Neuronal stem cell (in vitro differentiated cells): ENCODE data around the gene PSAPL1.
A peak's percentile ranks its signal among the peaks of the same experiment; 100 is the strongest.

Experiments used
- DNase-seq: peaks from one replicate; pipeline ENCODE4 v3.0.0-alpha.2; 2013; ENCODE audit warnings: low spot score
- H2AFZ ChIP-seq: one replicate; pipeline ENCODE4 v1.6.1; 2013; ENCODE audit warnings: mild to moderate bottlenecking, low read length, inconsistent platforms
- H2AK5ac ChIP-seq: 2 replicates; pipeline ENCODE4 v1.6.1; 2013; ENCODE audit warnings: low read depth, mild to moderate bottlenecking, inconsistent platforms, low read length, moderate library complexity, mixed read lengths
- H2BK120ac ChIP-seq: 2 replicates; pipeline ENCODE4 v1.6.1; 2013; ENCODE audit warnings: low read depth, mild to moderate bottlenecking, inconsistent platforms, low read length, moderate library complexity, mixed read lengths
- H2BK12ac ChIP-seq: one replicate; pipeline ENCODE4 v1.6.1; 2013; ENCODE audit warnings: low read length, inconsistent platforms
- H2BK15ac ChIP-seq: 2 replicates; pipeline ENCODE4 v1.6.1; 2013; ENCODE audit warnings: mild to moderate bottlenecking, low read length, inconsistent platforms, mixed read lengths
- H2BK5ac ChIP-seq: one replicate; pipeline ENCODE4 v1.6.1; 2013; ENCODE audit warnings: inconsistent platforms, mild to moderate bottlenecking, low read length, moderate library complexity
- H3K14ac ChIP-seq: one replicate; pipeline ENCODE4 v1.6.1; 2013; ENCODE audit warnings: low read length, inconsistent platforms
- H3K18ac ChIP-seq: 2 replicates; pipeline ENCODE4 v1.6.1; 2013; ENCODE audit warnings: low read length, inconsistent platforms
- H3K23ac ChIP-seq: 2 replicates; pipeline ENCODE4 v1.6.1; 2013; ENCODE audit warnings: low read depth, mild to moderate bottlenecking, mixed read lengths, low read length, inconsistent platforms; ENCODE audit not compliant: poor library complexity
- H3K27ac ChIP-seq: replicated peaks from 3 replicates; pipeline ENCODE4 v1.5.1; 2013; ENCODE audit warnings: low read length, inconsistent platforms
- H3K27me3 ChIP-seq, 3 experiments: 2 replicates each; pipeline ENCODE4 v1.6.1; 2013; ENCODE audit warnings: low read length in 3 of 3, mild to moderate bottlenecking in 2 of 3, inconsistent platforms in 1 of 3, low read depth in 1 of 3, mixed read lengths in 1 of 3, moderate library complexity in 1 of 3; ENCODE audit not compliant: control insufficient read depth in 3 of 3, insufficient read depth in 3 of 3
- H3K36me3 ChIP-seq, 2 donors: replicated peaks in 1 of 2; 2 replicates each; pipeline ENCODE4 v1.6.1; 2013; ENCODE audit warnings: low read length in 2 of 2; ENCODE audit not compliant: control insufficient read depth in 2 of 2, insufficient read depth in 2 of 2
- H3K4ac ChIP-seq: 2 replicates; pipeline ENCODE4 v1.6.1; 2013; ENCODE audit warnings: inconsistent platforms, mild to moderate bottlenecking, low read length, moderate library complexity
- H3K4me1 ChIP-seq, 2 donors: 1 replicate in 1 of 2; 2 replicates in 1 of 2; pipeline ENCODE4 v1.6.1; 2013; ENCODE audit warnings: low read length in 2 of 2, low read depth in 1 of 2; ENCODE audit not compliant: control insufficient read depth in 2 of 2, insufficient read depth in 1 of 2
- H3K4me2 ChIP-seq: one replicate; pipeline ENCODE4 v1.6.1; 2013; ENCODE audit warnings: mild to moderate bottlenecking, low read length, inconsistent platforms; ENCODE audit not compliant: insufficient read depth, poor library complexity, severe bottlenecking
- H3K4me3 ChIP-seq, 2 donors: 2 replicates each; pipeline ENCODE4 v1.5.1; 2013; ENCODE audit warnings: low read length in 2 of 2, mild to moderate bottlenecking in 2 of 2, inconsistent platforms in 1 of 2, moderate library complexity in 1 of 2
- H3K79me1 ChIP-seq: one replicate; pipeline ENCODE4 v1.6.1; 2013; ENCODE audit warnings: low read depth, mild to moderate bottlenecking, inconsistent platforms, low read length, moderate library complexity
- H3K9ac ChIP-seq: one replicate; pipeline ENCODE4 v1.6.1; 2013; ENCODE audit warnings: mild to moderate bottlenecking, low read depth, low read length, inconsistent platforms; ENCODE audit not compliant: poor library complexity
- H3K9me3 ChIP-seq, 2 donors: replicated peaks in 1 of 2; 2 replicates each; pipeline versions ENCODE3 to v1.6.1; 2013; ENCODE audit warnings: low read length in 2 of 2, mild to moderate bottlenecking in 2 of 2, inconsistent platforms in 1 of 2, low read depth in 1 of 2, mixed read lengths in 1 of 2, moderate library complexity in 1 of 2; ENCODE audit not compliant: control insufficient read depth in 2 of 2, insufficient read depth in 1 of 2
- H4K8ac ChIP-seq: one replicate; pipeline ENCODE4 v1.6.1; 2013; ENCODE audit warnings: low read depth, mild to moderate bottlenecking, inconsistent platforms, low read length, moderate library complexity
- H4K91ac ChIP-seq: one replicate; pipeline ENCODE4 v1.6.1; 2013; ENCODE audit warnings: low read length, low read depth, mild to moderate bottlenecking, inconsistent platforms; ENCODE audit not compliant: poor library complexity
- WGBS, 2 donors: extraction: QIAGEN DNeasy Blood & Tissue Kit; methylation state at CpG; one replicate each; pipeline ENCODE4 v1.1.7; 2013; ENCODE audit warnings: missing lambda C conversion rate in 2 of 2, mixed read lengths in 1 of 2; ENCODE audit not compliant: insufficient read length in 2 of 2, insufficient replicate concordance in 1 of 2; ENCODE audit errors: extremely low coverage in 2 of 2; 5-methylcytosine and 5-hydroxymethylcytosine counted together

PSAPL1 gene

GRCh38 chr4:7423801-7424552, 10.8 kb downstream of the PSAPL1 start:
- Histone ChIP-seq H3K9me3 (no peaks in the 10 kb centered on the region), H3K4me3 (no peak overlapping the region), H3K4me2 (no peak overlapping the region), H3K4me1 (peaks cover 0 to 12% of the 10 kb centered on the region in 2 donors), H3K18ac (peak overlapping the region; percentile 59), H3K36me3 (no peaks in the 10 kb centered on the region), H3K23ac (peak overlapping the region; percentile 60), H3K9ac (peak overlapping the region; percentile 15), H3K79me1 (peaks cover 2% of the 10 kb centered on the region), H2AK5ac (peak overlapping the region; percentile 82), H3K4ac (peak overlapping the region; percentile 91), H2BK12ac (no peak overlapping the region), H3K27ac (no peak overlapping the region), H2BK120ac (no peak overlapping the region), H2AFZ (no peak overlapping the region), H4K91ac (no peak overlapping the region), H4K8ac (no peak overlapping the region), H2BK5ac (no peak overlapping the region), H3K27me3 (no peaks in the 10 kb centered on the region), H3K14ac (no peak overlapping the region), H2BK15ac (peak overlapping the region; percentile 15)
- no CpG with 5 or more reads among the region's 17 CpGs for WGBS, 2 donors
- no peak for DNase-seq

DNA sequence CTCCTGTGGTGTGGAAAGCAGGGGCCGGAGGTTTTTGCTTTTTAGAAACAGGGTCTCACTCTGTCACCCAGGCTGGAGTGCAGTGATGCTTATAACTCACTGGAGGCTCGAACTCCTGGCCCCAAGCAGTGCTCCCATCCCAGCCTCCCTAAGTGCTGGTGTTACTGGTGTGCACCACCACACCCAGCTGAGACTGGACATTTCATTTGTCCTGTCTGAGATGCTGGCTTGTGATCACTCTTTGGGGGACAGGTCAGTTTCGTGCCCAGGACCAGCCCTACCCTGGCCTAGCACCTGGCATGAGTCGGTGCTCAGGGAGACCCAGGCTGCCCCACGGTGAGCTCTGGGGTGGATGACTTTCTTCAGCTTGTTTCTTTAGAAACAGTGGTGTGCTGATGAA, 11.3 kb downstream of the PSAPL1 start:
- Histone ChIP-seq H3K4me1 (peaks cover 0 to 11% of the 10 kb centered on the region in 2 donors), H4K8ac (no peak overlapping the region), H3K9ac (no peak overlapping the region), H2BK120ac (no peak overlapping the region), H3K9me3 (peaks cover 0 to 3% of the 10 kb centered on the region in 2 donors), H3K4me3 (no peak overlapping the region), H3K4me2 (no peak overlapping the region), H3K27me3 (no peaks in the 10 kb centered on the region), H3K4ac (no peak overlapping the region), H3K14ac (no peak overlapping the region), H2BK12ac (no peak overlapping the region), H4K91ac (no peak overlapping the region), H3K36me3 (no peaks in the 10 kb centered on the region), H3K79me1 (peaks cover 2% of the 10 kb centered on the region), H3K27ac (no peak overlapping the region), H3K18ac (peak overlapping the region; percentile 35), H2BK15ac (no peak overlapping the region), H3K23ac (no peak overlapping the region), H2AFZ (no peak overlapping the region), H2AK5ac (peak overlapping the region; percentile 60), H2BK5ac (no peak overlapping the region)
- DNase-seq = no peak
- WGBS, 2 donors = no CpG with 5 or more reads among the region's 5 CpGs

- peaks cover 0 to 3% of the 10 kb centered on the region in 2 donors for H3K9me3 ChIP-seq
- no peak overlapping the region for H3K4me3 ChIP-seq
Measured at GRCh38 chr4:7422898-7423180, 11.9 kb downstream of the PSAPL1 start.

DNA sequence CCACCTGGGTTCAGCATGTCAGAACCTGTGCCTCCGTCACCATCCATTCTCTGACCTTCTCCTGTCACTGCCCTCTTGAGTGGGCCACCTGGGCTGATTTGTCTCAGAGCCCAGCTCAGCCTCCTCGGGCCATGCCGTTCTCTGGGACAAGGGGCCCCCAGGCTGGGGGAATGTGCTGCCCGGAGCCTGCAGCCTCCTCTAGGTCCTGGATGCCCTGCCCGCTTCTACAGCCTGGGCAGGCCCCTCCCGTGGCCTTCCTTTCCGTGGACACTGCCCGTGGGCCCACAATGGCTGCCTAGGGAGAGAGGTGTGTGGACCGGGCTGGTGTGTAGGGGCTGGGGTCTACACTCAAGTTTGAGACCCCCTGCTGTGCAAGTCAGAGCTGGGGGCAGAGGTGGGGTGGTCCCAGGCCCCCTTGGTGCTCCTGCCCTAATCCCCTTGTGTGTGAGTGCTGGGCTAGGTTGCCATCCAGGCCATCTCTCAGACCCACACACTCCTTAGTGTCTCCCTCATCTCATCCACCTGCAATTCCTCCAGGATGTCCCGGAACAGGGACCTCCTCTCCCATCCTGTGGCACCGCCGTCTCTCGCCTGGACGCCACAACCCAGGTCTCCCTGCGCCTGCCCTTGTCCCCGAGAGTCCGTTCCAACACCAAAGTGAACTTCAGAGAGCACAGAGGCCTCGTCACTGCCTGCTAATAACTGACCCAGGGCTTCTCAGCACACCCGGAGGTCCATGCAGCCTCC, 12.4 kb downstream of the PSAPL1 start:
- Histone ChIP-seq H3K27me3 (no peaks in the 10 kb centered on the region), H3K14ac (peak overlapping the region; percentile 92), H3K9me3 (peaks cover 0 to 3% of the 10 kb centered on the region in 2 donors), H2AK5ac (no peak overlapping the region), H3K36me3 (no peaks in the 10 kb centered on the region), H2BK120ac (no peak overlapping the region), H3K4me2 (no peak overlapping the region), H4K91ac (peak overlapping the region; percentile 43), H3K27ac (no peak overlapping the region), H2AFZ (no peak overlapping the region), H3K23ac (no peak overlapping the region), H3K4ac (no peak overlapping the region), H3K18ac (peak overlapping the region; percentile 53), H3K9ac (no peak overlapping the region), H3K4me3 (no peak overlapping the region), H3K4me1 (peaks cover 0 to 2% of the 10 kb centered on the region in 2 donors), H2BK5ac (peak overlapping the region; percentile 55), H2BK12ac (peak overlapping the region; percentile 6), H4K8ac (no peak overlapping the region), H2BK15ac (no peak overlapping the region), H3K79me1 (peaks cover 2% of the 10 kb centered on the region)
- no peak for DNase-seq
- WGBS, 2 donors = no CpG with 5 or more reads among the region's 19 CpGs

More at GRCh38 chr4:7422898-7423180, 11.9 kb downstream of the PSAPL1 start:
- H3K27me3 ChIP-seq = no peaks in the 10 kb centered on the region
- H2BK15ac ChIP-seq = no peak overlapping the region
- no peak overlapping the region for H2BK120ac ChIP-seq
- no peak for DNase-seq
- H2BK5ac ChIP-seq = no peak overlapping the region
- no peak overlapping the region for H3K23ac ChIP-seq
- H3K14ac ChIP-seq = peak overlapping the region; percentile 92
- no peak overlapping the region for H3K4ac ChIP-seq
- WGBS, 2 donors = no CpG with 5 or more reads among the region's 9 CpGs
- no peak overlapping the region for H3K18ac ChIP-seq
- H2BK12ac ChIP-seq = no peak overlapping the region
- H4K8ac ChIP-seq = no peak overlapping the region
- H3K4me1 ChIP-seq = peaks cover 0 to 6% of the 10 kb centered on the region in 2 donors
- no peaks in the 10 kb centered on the region for H3K36me3 ChIP-seq
- H3K9ac ChIP-seq = no peak overlapping the region
- peaks cover 2% of the 10 kb centered on the region for H3K79me1 ChIP-seq
- no peak overlapping the region for H4K91ac ChIP-seq
- H2AK5ac ChIP-seq = peak overlapping the region; percentile 60
- no peak overlapping the region for H2AFZ ChIP-seq
- H3K27ac ChIP-seq = no peak overlapping the region
- H3K4me2 ChIP-seq = no peak overlapping the region
